Measurements from ENCODE around the gene ATE1.
"Not testable (repeated sequence)": the region's sequence is repeated elsewhere in the genome, so short reads cannot be mapped to it uniquely, and the experiment has no call there.

The ATE1 gene

GRCh38 chr10:121732172-121732571 is 195.7 kb downstream of the ATE1 start:
- DNase-seq = no peak

GRCh38 chr10:121724282-121724681 is 203.5 kb downstream of the ATE1 start:
- no peak for DNase-seq

- no peak for DNase-seq
Measured at GRCh38 chr10:121722665-121723064, 205.2 kb downstream of the ATE1 start.

- no peak for DNase-seq
Measured at GRCh38 chr10:121721257-121721656, 206.6 kb downstream of the ATE1 start.

- DNase-seq = no peak
Measured at GRCh38 chr10:121715969-121716368, 211.9 kb downstream of the ATE1 start.

DNA sequence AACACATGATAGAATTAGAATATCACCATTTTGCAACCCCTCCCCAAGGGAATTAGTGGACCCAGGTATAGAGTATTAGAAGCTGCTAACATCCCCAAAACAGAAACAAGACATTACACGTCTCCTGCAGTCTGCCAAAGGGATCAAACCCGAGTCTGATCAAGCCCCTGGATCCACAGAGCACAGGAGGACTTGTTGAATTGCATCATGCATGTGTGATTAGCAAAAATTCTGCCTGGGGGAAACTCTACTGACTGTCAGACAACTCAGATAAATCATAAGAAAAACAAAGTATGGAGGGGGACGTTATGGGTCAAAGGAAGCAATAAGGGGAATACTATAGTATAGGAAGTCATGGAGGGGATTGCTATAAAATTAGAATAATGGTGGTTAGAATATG is 212.8 kb downstream of the ATE1 start:
- no peak for DNase-seq

- DNase-seq = no peak
Measured at GRCh38 chr10:121713486-121713885, 214.3 kb downstream of the ATE1 start.

GRCh38 chr10:121710971-121711370 is 216.9 kb downstream of the ATE1 start:
- no peak for DNase-seq

- DNase-seq = no peak
Measured at GRCh38 chr10:121710207-121710606, 217.6 kb downstream of the ATE1 start.

DNA sequence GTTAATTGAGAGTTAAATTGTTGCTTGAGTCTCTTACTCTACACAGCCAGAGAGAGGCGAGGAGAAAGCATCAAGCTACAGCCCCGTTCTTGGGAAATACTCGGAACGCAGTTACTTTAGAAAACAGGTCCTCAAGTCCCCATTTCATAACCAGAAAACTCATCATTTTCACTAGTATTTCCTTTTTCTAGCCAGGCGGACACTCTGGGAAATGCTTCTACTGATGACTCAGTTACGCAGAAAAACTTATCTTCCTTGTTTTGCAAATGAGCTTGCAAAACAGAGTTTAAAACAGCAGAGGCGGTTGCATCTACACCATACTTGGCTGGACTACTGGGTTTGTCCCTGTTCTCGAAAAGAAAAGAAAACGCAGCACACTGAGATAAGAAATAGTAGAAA is 218.2 kb downstream of the ATE1 start:
- no peak for DNase-seq

DNA sequence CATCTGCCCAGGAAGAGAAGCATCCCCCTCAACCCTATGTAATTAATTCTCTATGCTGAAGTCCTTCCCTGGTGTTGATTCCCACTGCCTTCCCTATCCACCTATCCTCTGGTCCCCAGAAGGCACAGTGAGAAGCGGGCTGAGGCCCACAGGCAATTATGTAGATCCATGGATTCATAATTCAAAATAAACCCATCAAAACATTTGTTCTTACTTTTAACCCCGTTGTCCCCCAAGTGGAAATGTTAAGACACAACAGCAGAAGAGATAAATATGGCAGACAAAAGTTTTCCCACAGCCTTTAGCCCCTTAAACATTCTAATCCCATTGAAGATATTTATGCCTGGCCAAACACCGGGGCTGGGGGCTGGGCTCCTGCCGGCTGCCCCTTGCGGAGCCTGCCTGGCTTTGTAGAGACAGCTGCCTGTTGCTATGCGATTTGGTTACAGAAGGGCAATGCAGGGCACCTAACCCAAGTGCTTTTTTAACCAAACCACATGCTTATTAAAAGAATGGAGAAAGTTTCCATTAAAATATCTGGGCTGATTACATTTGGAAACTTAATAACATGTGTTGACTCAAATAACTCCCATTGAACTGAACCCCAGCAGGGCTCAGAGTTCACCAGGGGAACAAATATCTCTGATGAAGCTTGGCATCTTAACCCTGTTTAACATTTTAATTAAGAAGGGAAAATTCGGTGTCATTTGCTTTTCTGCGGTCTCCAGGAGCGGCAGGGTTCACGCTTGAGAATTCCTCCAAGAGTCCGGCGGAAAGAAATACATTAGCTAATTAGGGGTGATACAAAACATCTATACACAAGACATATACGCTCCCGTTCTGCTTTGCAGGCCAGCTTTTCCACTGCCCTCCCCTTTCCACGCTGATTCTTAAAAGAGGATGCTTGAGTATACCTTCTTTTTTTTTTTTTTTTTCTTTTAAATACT is 218.8 kb downstream of the ATE1 start:
- DNase-seq = no peak

DNA sequence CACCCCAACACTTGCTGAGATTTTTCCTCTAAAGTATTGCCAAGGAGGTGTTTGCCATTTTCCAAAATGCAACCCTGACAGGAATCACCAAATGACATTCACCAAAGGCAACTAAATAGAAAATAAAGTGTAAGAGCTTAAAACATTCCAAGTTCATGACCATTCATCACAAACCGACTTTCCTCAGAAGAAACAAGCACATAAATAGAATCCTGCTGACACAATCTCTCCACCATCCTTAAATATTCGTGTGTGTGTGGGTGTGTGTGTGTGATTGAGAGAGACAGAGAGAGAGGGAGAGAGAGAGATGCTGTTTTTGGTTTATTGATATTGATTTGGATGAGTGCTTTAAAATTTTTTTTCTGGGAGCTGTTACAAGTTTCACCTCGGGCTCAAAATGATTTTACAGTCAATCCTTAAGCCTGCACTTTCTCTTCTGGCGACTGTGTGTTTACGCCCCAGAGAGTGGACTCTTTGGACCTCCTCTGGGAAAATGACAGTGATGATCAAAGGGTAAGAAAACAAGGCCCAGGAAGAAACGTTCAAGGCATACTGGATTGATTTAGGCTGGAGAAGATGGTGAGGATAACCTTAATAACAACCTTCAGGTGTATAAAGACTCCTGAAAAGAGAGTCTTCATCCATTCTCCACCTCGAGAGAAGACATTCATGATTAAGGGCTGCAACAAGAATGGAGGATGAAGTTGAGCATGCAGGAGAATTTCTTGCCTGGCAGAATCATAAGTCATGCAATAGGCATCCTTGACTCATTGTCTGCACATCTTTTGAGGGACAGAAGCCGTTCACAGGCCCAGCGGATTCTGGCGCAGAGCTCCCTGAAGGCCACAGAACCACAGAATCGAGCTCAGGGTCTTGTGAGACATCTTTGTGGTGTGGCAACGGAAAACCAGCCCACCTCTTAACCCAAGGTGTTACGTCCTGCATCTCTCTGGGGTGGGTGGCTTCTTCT is 225.2 kb downstream of the ATE1 start:
- no peak for DNase-seq

DNA sequence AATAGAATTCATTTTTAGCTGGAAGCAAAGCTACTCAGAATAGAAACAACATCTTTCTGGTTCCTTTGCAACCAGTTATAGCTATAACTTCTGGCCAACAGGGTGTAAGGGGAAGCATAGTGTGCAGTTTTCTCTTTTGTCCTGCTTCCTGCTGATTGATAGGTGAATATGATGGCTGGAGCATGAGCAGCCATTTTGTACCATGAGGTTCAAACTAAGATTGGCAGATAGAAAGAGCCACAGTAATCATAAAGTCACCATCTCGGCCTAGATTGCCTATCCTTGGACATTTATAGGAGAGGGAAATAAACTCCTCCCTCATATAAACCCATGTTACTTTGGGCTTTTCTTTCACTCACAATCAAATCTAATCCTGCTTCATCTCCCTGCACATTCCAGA is 227.4 kb downstream of the ATE1 start:
- DNase-seq = no peak

GRCh38 chr10:121699703-121700102 is 228.1 kb downstream of the ATE1 start:
- not testable (repeated sequence) for DNase-seq

GRCh38 chr10:121698902-121699301 is 228.9 kb downstream of the ATE1 start:
- no peak for DNase-seq

- DNase-seq = no peak
Measured at GRCh38 chr10:121698336-121698735, 229.5 kb downstream of the ATE1 start.

DNA sequence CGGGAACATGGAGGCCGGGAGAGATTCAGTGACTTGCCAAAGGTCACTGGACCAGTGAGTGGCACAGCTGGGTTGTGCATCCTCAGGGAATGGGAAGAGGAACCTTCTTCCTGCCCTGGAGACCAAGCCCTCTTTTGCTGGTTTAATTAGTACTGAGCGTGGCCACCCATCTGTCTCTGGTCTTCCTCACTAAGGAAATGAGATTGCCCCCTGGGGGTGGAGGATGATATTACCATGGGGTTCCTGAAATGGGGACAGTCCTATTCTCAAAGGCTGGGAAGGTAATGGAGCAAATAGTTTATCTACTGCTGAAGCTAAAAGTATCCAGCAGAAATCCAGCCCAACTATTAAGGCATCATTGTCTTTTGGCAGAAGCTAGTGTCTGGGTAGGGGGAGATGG is 231.0 kb downstream of the ATE1 start:
- peak; percentile 33 for DNase-seq

- no peak for DNase-seq
Measured at GRCh38 chr10:121695731-121696464, 231.9 kb downstream of the ATE1 start.

DNA sequence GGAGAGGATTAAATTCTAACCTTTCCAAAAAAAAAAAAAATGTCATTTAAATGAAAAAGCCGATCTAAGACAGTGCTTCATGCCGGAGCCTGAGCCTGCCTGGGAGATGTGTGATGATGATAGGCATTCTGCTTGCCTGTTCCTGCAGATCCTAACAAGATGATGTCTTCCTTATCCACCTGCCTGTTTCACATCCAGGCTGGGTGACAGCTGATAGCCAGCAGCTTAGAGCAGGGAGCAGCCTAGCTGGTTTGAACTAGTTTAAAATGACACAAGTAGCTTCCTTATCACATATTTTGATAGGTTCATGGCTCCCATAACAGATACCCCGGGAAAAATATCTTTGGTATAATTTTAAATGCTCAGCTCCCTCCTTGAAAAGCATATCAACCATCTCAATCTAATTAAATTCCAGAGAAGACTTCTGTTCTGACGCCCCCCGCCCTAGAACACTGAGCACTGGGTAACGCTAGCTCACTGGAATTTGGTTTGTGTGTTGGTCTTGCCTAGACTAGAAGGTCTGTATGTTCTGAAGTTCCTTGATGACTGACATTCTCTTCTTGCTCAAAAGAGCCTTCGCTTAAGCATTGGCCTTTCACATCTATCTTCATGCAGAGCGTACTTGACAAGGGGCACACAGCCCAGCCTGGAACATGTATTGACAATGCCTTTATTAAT is 232.7 kb downstream of the ATE1 start:
- DNase-seq = no peak

DNA sequence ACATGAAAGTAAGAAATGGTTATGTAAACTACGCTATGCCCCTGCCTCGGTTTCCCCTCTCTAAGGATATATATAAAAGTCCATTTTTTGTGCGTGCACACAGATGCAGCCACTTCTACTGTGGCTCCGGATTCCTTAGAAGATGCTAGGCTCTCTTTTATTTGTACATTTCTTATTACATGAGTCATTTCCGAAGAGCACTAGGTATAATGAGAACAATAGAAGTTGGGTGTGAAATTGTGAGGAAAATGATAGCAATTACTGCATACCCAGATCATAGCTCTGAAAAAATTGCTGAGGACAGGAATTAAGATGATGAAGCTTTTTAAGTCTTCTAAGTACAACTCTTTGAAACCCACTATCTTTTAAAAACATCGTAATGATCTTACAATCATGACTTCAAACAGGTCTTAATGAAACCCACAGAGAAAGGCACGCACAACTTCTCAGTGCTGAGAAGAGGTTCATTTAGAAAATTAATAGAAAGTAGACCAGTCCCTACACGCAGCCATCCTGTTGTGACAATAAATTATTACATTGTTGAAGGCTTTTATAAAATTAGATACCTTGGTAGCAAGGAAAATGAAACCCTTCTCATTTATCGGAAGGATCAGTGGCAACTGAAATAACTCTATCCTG is 233.4 kb downstream of the ATE1 start:
- no peak for DNase-seq

- no peak for DNase-seq
Measured at GRCh38 chr10:121692626-121693025, 235.2 kb downstream of the ATE1 start.

DNA sequence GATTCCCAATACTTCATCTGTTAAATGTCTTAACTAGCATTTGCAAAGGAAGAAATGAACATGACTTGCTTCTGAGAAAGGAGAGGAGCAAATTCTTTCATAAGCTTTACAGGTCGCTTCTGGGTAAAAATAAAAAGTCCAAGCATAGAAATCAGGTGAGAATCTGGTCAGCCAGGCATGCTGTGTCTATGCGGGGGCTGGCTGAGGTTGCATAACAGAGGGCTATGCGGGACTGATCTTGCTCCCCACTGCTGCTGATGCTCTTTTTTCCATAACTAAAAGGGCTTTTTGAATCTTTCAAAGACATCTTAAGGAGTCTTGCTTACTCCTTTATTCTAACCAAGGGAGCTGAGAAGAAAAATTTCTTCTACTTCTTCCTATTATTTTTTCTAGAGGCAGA is 236.9 kb downstream of the ATE1 start:
- no peak for DNase-seq
